ENCODE data around the gene HTR1B.

- TF ChIP-seq, protein P1, sequence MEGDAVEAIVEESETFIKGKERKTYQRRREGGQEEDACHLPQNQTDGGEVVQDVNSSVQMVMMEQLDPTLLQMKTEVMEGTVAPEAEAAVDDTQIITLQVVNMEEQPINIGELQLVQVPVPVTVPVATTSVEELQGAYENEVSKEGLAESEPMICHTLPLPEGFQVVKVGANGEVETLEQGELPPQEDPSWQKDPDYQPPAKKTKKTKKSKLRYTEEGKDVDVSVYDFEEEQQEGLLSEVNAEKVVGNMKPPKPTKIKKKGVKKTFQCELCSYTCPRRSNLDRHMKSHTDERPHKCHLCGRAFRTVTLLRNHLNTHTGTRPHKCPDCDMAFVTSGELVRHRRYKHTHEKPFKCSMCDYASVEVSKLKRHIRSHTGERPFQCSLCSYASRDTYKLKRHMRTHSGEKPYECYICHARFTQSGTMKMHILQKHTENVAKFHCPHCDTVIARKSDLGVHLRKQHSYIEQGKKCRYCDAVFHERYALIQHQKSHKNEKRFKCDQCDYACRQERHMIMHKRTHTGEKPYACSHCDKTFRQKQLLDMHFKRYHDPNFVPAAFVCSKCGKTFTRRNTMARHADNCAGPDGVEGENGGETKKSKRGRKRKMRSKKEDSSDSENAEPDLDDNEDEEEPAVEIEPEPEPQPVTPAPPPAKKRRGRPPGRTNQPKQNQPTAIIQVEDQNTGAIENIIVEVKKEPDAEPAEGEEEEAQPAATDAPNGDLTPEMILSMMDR (IDR thresholded peaks at IDR 0.05 in 2 of 3, conservative IDR thresholded peaks at IDR 0.05 in 1 of 3; ENCODE audit: control insufficient read depth in 2 of 3, extremely low read depth in 1 of 3, insufficient read depth in 1 of 3, low read depth in 3 of 3, low read length in 3 of 3) = no peak
- no peak for TF ChIP-seq SREBF2 (IDR thresholded peaks at IDR 0.05; ENCODE audit: low read length)
- no peak for TF ChIP-seq POLR2AphosphoS5 (IDR thresholded peaks at IDR 0.05; ENCODE audit: low read length)
- TF ChIP-seq MXI1 (IDR thresholded peaks at IDR 0.05; ENCODE audit: low read depth, low read length) = no peak
- no peak for TF ChIP-seq POLR2AphosphoS2 (IDR thresholded peaks at IDR 0.05; ENCODE audit: low read depth, low read length)
- no peak for TF ChIP-seq FOS (IDR thresholded peaks at IDR 0.05; ENCODE audit: borderline replicate concordance, extremely low read depth, insufficient read length)
- no peak for TF ChIP-seq POU2F2 (IDR thresholded peaks at IDR 0.05; ENCODE audit: borderline replicate concordance, low read depth, low read length)
Observed at GRCh38 chr6:77447254-77447653, 16.0 kb downstream of the HTR1B start.
